Thyroid gland (tissue), 4 donors: ENCODE measurements around the gene KCNQ2. TPM values are rescaled to one million over a fixed set of nuclear protein-coding genes. Genes with fewer than 3 reads are reported as not detected.
"Not testable (repeated sequence)": the region's sequence is repeated elsewhere in the genome, so short reads cannot be mapped to it uniquely, and the experiment has no call there.

Source experiments
- DNase-seq, 2 donors: peaks; one replicate each; pipeline ENCODE4 v3.0.0-alpha.2; 2019
- H3K27ac ChIP-seq, 3 donors: fragments of 200-600 bp; sonication (generic); 1 replicate in 2 of 3; 2 replicates in 1 of 3; pipeline ENCODE4 v1.5.1; 2016 to 2019; ENCODE audit warnings: mild to moderate bottlenecking in 1 of 3, moderate library complexity in 1 of 3
- H3K27me3 ChIP-seq: fragments of 200-600 bp; sonication (generic); one replicate; pipeline ENCODE4 v1.5.1; 2019
- H3K36me3 ChIP-seq, 2 donors: fragments of 200-600 bp; sonication (generic); one replicate each; pipeline ENCODE4 v1.5.1; 2016 to 2019
- H3K4me1 ChIP-seq, 2 donors: fragments of 200-600 bp; sonication (generic); one replicate each; pipeline ENCODE4 v1.5.1; 2017 to 2019
- H3K4me3 ChIP-seq, 3 donors: fragments of 200-600 bp; sonication (generic); replicated peaks in 1 of 3; 1 replicate in 2 of 3; 2 replicates in 1 of 3; pipeline ENCODE4 v1.5.1; 2016; ENCODE audit warnings: mild to moderate bottlenecking in 1 of 3
- H3K9me3 ChIP-seq: fragments of 200-600 bp; sonication (generic); one replicate; pipeline ENCODE4 v1.5.1; 2017
- CTCF ChIP-seq, 6 experiments: fragments of 200-600 bp in 3 of 6; fragments of 450-650 bp in 3 of 6; sonication (generic) in 3 of 6; IDR thresholded peaks; one replicate each; pipeline ENCODE4 v1.5.1; 2016 to 2019; ENCODE audit warnings: antibody characterized with exemption in 6 of 6, mild to moderate bottlenecking in 2 of 6, inconsistent platforms in 1 of 6, moderate library complexity in 1 of 6
- POLR2A ChIP-seq, 2 donors: fragments of 450-650 bp; IDR thresholded peaks; one replicate each; pipeline ENCODE4 v1.6.1; 2017; ENCODE audit warnings: antibody characterized with exemption in 2 of 2, mild to moderate bottlenecking in 2 of 2, moderate library complexity in 1 of 2
- WGBS, 2 donors: methylation state at CpG; one replicate each; pipeline ENCODE4 v1.1.5; 2017; 5-methylcytosine and 5-hydroxymethylcytosine counted together
- intact Hi-C: fragments of 100-400 bp; cut with DNase I; formaldehyde crosslinking; loops from one replicate; pipeline ENCODE4 v1.15.1; 2023
- total RNA-seq, 4 donors: library from RNA; depleted of rRNA; stranded (reverse); fragments of >200 nt; gene quantifications; one replicate each; pipeline ENCODE4 v1.2.3, GENCODE V29; 2016

Gene KCNQ2
- total RNA-seq, 4 donors from 2014 or later, result 0.11 to 0.27 TPM; not detected in 2

- H3K36me3 ChIP-seq, result no peaks in the 10 kb centered on the region
- H3K9me3 ChIP-seq, result no peaks in the 10 kb centered on the region
- H3K27me3 ChIP-seq, result no peaks in the 10 kb centered on the region
- H3K27ac ChIP-seq, result no peak overlapping the region
- 84 to 90% methylated on average over 6 to 16 of the region's 21 CpGs for WGBS, 2 donors
- H3K4me1 ChIP-seq, result no peaks in the 10 kb centered on the region
- TF ChIP-seq POLR2A (IDR thresholded peaks at IDR 0.05) (no peak), CTCF (IDR thresholded peaks at IDR 0.05) (no peak)
- no peak overlapping the region for H3K4me3 ChIP-seq
- DNase-seq, result no peak
- intact Hi-C loops, result loop anchor here (2.0 to 10.0 kb wide), 2 partner anchors 72 to 206 kb away; no protein-coding TSS in a partner anchor
Measured at GRCh38 chr20:63380346-63380870, 92.0 kb downstream of the KCNQ2 start.

- not testable (repeated sequence) for H3K4me1 ChIP-seq, H3K4me3 ChIP-seq, H3K36me3 ChIP-seq, H3K27ac ChIP-seq, DNase-seq, H3K27me3 ChIP-seq, H3K9me3 ChIP-seq
- intact Hi-C loops, result loop anchor here (2.0 to 10.0 kb wide), 2 partner anchors 71 to 205 kb away; no protein-coding TSS in a partner anchor
- WGBS, 2 donors, result 74 to 91% methylated on average over 4 to 6 of the region's 9 CpGs
Measured at GRCh38 chr20:63379872-63380271, 92.6 kb downstream of the KCNQ2 start.

GRCh38 chr20:63379296-63379695 lies 93.2 kb downstream of the KCNQ2 start:
- DNase-seq, result no peak
- no peak for TF ChIP-seq CTCF (IDR thresholded peaks at IDR 0.05)
- TF ChIP-seq POLR2A (IDR thresholded peaks at IDR 0.05), result no peak
- H3K9me3 ChIP-seq, result no peaks in the 10 kb centered on the region
- 73 to 80% methylated on average over 10 to 11 of the region's 11 CpGs for WGBS, 2 donors
- no peak overlapping the region for H3K4me3 ChIP-seq
- H3K27me3 ChIP-seq, result no peaks in the 10 kb centered on the region
- no peaks in the 10 kb centered on the region for H3K36me3 ChIP-seq
- H3K4me1 ChIP-seq, result no peaks in the 10 kb centered on the region
- H3K27ac ChIP-seq, result no peak overlapping the region
- intact Hi-C loops, result no loop called here

GRCh38 chr20:63378626-63379025 lies 93.8 kb downstream of the KCNQ2 start:
- no peaks in the 10 kb centered on the region for H3K4me1 ChIP-seq
- 57 to 59% methylated on average over 12 of the region's 12 CpGs for WGBS, 2 donors
- no peaks in the 10 kb centered on the region for H3K9me3 ChIP-seq
- H3K27me3 ChIP-seq, result no peaks in the 10 kb centered on the region
- no peak overlapping the region for H3K4me3 ChIP-seq
- H3K36me3 ChIP-seq, result no peaks in the 10 kb centered on the region
- no peak for DNase-seq
- no peak for TF ChIP-seq POLR2A (IDR thresholded peaks at IDR 0.05)
- no peak for TF ChIP-seq CTCF (IDR thresholded peaks at IDR 0.05)
- H3K27ac ChIP-seq, result no peak overlapping the region
- intact Hi-C loops, result no loop called here

- Histone ChIP-seq H3K27ac (no peak overlapping the region), H3K4me1 (no peaks in the 10 kb centered on the region), H3K9me3 (no peaks in the 10 kb centered on the region), H3K36me3 (no peaks in the 10 kb centered on the region), H3K27me3 (no peaks in the 10 kb centered on the region), H3K4me3 (no peak overlapping the region)
- intact Hi-C loops, result no loop called here
- no peak for TF ChIP-seq CTCF (IDR thresholded peaks at IDR 0.05)
- TF ChIP-seq POLR2A (IDR thresholded peaks at IDR 0.05), result no peak
- 45 to 60% methylated on average over 11 to 14 of the region's 15 CpGs for WGBS, 2 donors
- no peak for DNase-seq
Measured at GRCh38 chr20:63377951-63378381, 94.5 kb downstream of the KCNQ2 start.
